Breast epithelium (tissue), 3 donors: Measurements from ENCODE around the gene DLG1.

Experiments used
- POLR2AphosphoS5 ChIP-seq, 3 donors: sonication (generic); formaldehyde crosslinking; IDR thresholded peaks; one replicate each; pipeline ENCODE4 v1.6.1; 2017; ENCODE audit warnings: antibody characterized with exemption in 3 of 3
- TF ChIP-seq, protein P1 (sequence below), 3 donors: fragments of 450-650 bp; IDR thresholded peaks; one replicate each; pipeline ENCODE4 v1.5.1; 2016 to 2017; ENCODE audit warnings: antibody characterized with exemption in 3 of 3, mild to moderate bottlenecking in 3 of 3, moderate library complexity in 3 of 3

DNA sequence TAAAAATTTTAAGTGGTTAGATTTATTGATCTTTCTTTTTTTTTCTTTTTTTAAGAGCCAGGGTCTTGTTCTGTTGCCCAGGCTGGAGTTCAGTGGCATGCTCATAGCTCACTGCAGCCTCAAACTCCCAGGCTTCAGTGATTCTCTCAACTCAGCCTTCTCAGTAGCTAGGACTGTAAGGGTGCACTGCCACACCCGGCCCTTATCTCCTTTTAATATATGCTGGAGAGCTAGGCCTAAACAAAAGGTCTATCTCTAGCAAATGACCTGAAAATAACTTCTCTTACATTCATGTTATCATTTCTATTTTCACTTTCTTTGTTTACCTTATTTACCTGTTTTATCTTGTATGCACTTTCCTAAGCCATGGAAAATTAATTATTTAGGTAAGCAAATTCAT lies 233.6 kb downstream of the DLG1 start:
- TF ChIP-seq, protein P1, sequence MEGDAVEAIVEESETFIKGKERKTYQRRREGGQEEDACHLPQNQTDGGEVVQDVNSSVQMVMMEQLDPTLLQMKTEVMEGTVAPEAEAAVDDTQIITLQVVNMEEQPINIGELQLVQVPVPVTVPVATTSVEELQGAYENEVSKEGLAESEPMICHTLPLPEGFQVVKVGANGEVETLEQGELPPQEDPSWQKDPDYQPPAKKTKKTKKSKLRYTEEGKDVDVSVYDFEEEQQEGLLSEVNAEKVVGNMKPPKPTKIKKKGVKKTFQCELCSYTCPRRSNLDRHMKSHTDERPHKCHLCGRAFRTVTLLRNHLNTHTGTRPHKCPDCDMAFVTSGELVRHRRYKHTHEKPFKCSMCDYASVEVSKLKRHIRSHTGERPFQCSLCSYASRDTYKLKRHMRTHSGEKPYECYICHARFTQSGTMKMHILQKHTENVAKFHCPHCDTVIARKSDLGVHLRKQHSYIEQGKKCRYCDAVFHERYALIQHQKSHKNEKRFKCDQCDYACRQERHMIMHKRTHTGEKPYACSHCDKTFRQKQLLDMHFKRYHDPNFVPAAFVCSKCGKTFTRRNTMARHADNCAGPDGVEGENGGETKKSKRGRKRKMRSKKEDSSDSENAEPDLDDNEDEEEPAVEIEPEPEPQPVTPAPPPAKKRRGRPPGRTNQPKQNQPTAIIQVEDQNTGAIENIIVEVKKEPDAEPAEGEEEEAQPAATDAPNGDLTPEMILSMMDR (IDR thresholded peaks at IDR 0.05), result no peak
- no peak for TF ChIP-seq POLR2AphosphoS5 (IDR thresholded peaks at IDR 0.05)
